Measurements from ENCODE around the gene NADK2.

The NADK2 gene

GRCh38 chr5:36178524-36178890 lies 63.2 kb downstream of the NADK2 start:
- POLR2A ChIA-PET = no interaction called here
- no peak overlapping the region for H3K27ac ChIP-seq (ENCODE audit: insufficient read depth in 1 of 2, low read depth in 1 of 2, low read length in 2 of 2, poor library complexity in 1 of 2, severe bottlenecking in 2 of 2)
- CTCF ChIA-PET = interaction anchor here (0.6 to 2.2 kb wide), 16 partner anchors 9 to 518 kb away, joined by 3 to 10 read pairs (median 4); no protein-coding TSS in a partner anchor
- H3K4me1 ChIP-seq (ENCODE audit: control extremely low read depth in 1 of 4, control insufficient read depth in 4 of 4, insufficient read depth in 4 of 4, low read length in 3 of 4) = no peaks in the 10 kb centered on the region
- H3K9me3 ChIP-seq (ENCODE audit: control extremely low read depth in 1 of 5, control insufficient read depth in 4 of 5, insufficient read depth in 2 of 5, low read depth in 1 of 5, low read length in 4 of 5) = no peaks in the 10 kb centered on the region
- no peaks in the 10 kb centered on the region for H3K27me3 ChIP-seq (replicated peaks in 2 of 5; ENCODE audit: control insufficient read depth in 4 of 5, insufficient read depth in 5 of 5, low read length in 4 of 5)
- H3K36me3 ChIP-seq (ENCODE audit: control insufficient read depth in 4 of 4, insufficient read depth in 4 of 4, low read length in 3 of 4) = peaks cover 24 to 63% (median 47%) of the 10 kb centered on the region in 4 experiments
- no peak overlapping the region for H3K4me3 ChIP-seq (ENCODE audit: control insufficient read depth in 1 of 7, extremely low read depth in 1 of 7, insufficient read depth in 4 of 7, low read depth in 2 of 7, low read length in 6 of 7)
- DNase-seq = no peak
- WGBS (ENCODE audit: insufficient coverage) = 64% methylated on average over 2 of the region's 3 CpGs

GRCh38 chr5:36177715-36178523 lies 63.8 kb downstream of the NADK2 start:
- Histone ChIP-seq H3K4me1 (ENCODE audit: control extremely low read depth in 1 of 4, control insufficient read depth in 4 of 4, insufficient read depth in 4 of 4, low read length in 3 of 4) (no peaks in the 10 kb centered on the region), H3K27ac (ENCODE audit: insufficient read depth in 1 of 2, low read depth in 1 of 2, low read length in 2 of 2, poor library complexity in 1 of 2, severe bottlenecking in 2 of 2) (no peak overlapping the region), H3K9me3 (ENCODE audit: control extremely low read depth in 1 of 5, control insufficient read depth in 4 of 5, insufficient read depth in 2 of 5, low read depth in 1 of 5, low read length in 4 of 5) (no peaks in the 10 kb centered on the region), H3K4me3 (ENCODE audit: control insufficient read depth in 1 of 7, extremely low read depth in 1 of 7, insufficient read depth in 4 of 7, low read depth in 2 of 7, low read length in 6 of 7) (no peak overlapping the region), H3K36me3 (ENCODE audit: control insufficient read depth in 4 of 4, insufficient read depth in 4 of 4, low read length in 3 of 4) (peaks cover 24 to 69% (median 50%) of the 10 kb centered on the region in 4 experiments), H3K27me3 (replicated peaks in 2 of 5; ENCODE audit: control insufficient read depth in 4 of 5, insufficient read depth in 5 of 5, low read length in 4 of 5) (no peaks in the 10 kb centered on the region)
- ChIA-PET CTCF (interaction anchor here (0.7 to 2.2 kb wide), 17 partner anchors 8 to 519 kb away, joined by 3 to 10 read pairs (median 3); partner anchors contain the start of gene RANBP3L), POLR2A (no interaction called here)
- no CpG with 5 or more reads among the region's 2 CpGs for WGBS (ENCODE audit: insufficient coverage)
- DNase-seq = peak; percentile 22 to 49 (median 40)

GRCh38 chr5:36177154-36177553 lies 64.6 kb downstream of the NADK2 start:
- no peaks in the 10 kb centered on the region for H3K9me3 ChIP-seq (ENCODE audit: control extremely low read depth in 1 of 5, control insufficient read depth in 4 of 5, insufficient read depth in 2 of 5, low read depth in 1 of 5, low read length in 4 of 5)
- H3K4me1 ChIP-seq (ENCODE audit: control extremely low read depth in 1 of 4, control insufficient read depth in 4 of 4, insufficient read depth in 4 of 4, low read length in 3 of 4) = no peaks in the 10 kb centered on the region
- H3K27me3 ChIP-seq (replicated peaks in 2 of 5; ENCODE audit: control insufficient read depth in 4 of 5, insufficient read depth in 5 of 5, low read length in 4 of 5) = no peaks in the 10 kb centered on the region
- WGBS (ENCODE audit: insufficient coverage) = no CpG with 5 or more reads among the region's 2 CpGs
- POLR2A ChIA-PET = no interaction called here
- H3K4me3 ChIP-seq (ENCODE audit: control insufficient read depth in 1 of 7, extremely low read depth in 1 of 7, insufficient read depth in 4 of 7, low read depth in 2 of 7, low read length in 6 of 7) = no peak overlapping the region
- CTCF ChIA-PET = interaction anchor here (0.7 to 2.2 kb wide), 5 partner anchors 9 to 559 kb away, joined by 3 to 6 read pairs (median 3); partner anchors contain the start of gene RANBP3L
- peaks cover 24 to 76% (median 50%) of the 10 kb centered on the region in 4 experiments for H3K36me3 ChIP-seq (ENCODE audit: control insufficient read depth in 4 of 4, insufficient read depth in 4 of 4, low read length in 3 of 4)
- H3K27ac ChIP-seq (ENCODE audit: insufficient read depth in 1 of 2, low read depth in 1 of 2, low read length in 2 of 2, poor library complexity in 1 of 2, severe bottlenecking in 2 of 2) = no peak overlapping the region
- DNase-seq = no peak

- Histone ChIP-seq H3K4me1 (ENCODE audit: control extremely low read depth in 1 of 4, control insufficient read depth in 4 of 4, insufficient read depth in 4 of 4, low read length in 3 of 4) (no peaks in the 10 kb centered on the region), H3K9me3 (ENCODE audit: control extremely low read depth in 1 of 5, control insufficient read depth in 4 of 5, insufficient read depth in 2 of 5, low read depth in 1 of 5, low read length in 4 of 5) (no peaks in the 10 kb centered on the region), H3K36me3 (ENCODE audit: control insufficient read depth in 4 of 4, insufficient read depth in 4 of 4, low read length in 3 of 4) (peaks cover 34 to 77% (median 51%) of the 10 kb centered on the region in 4 experiments), H3K4me3 (ENCODE audit: control insufficient read depth in 1 of 7, extremely low read depth in 1 of 7, insufficient read depth in 4 of 7, low read depth in 2 of 7, low read length in 6 of 7) (no peak overlapping the region), H3K27ac (ENCODE audit: insufficient read depth in 1 of 2, low read depth in 1 of 2, low read length in 2 of 2, poor library complexity in 1 of 2, severe bottlenecking in 2 of 2) (no peak overlapping the region), H3K27me3 (replicated peaks in 2 of 5; ENCODE audit: control insufficient read depth in 4 of 5, insufficient read depth in 5 of 5, low read length in 4 of 5) (no peaks in the 10 kb centered on the region)
- WGBS (ENCODE audit: insufficient coverage) = 91% methylated on average over 4 of the region's 5 CpGs
- CTCF ChIA-PET = no interaction called here
- POLR2A ChIA-PET = interaction anchor here (0.6 kb wide), 1 partner anchor 767 kb away, joined by 7 read pairs; no protein-coding TSS in a partner anchor
- no peak for DNase-seq
Measured at GRCh38 chr5:36175043-36175442, 66.7 kb downstream of the NADK2 start.

- no peaks in the 10 kb centered on the region for H3K9me3 ChIP-seq (ENCODE audit: control extremely low read depth in 1 of 5, control insufficient read depth in 4 of 5, insufficient read depth in 2 of 5, low read depth in 1 of 5, low read length in 4 of 5)
- no peak for DNase-seq
- 100% methylated on average over 2 of the region's 3 CpGs for WGBS (ENCODE audit: insufficient coverage)
- peak overlapping the region in 1 of 2 experiments; percentile 12 for H3K27ac ChIP-seq (ENCODE audit: insufficient read depth in 1 of 2, low read depth in 1 of 2, low read length in 2 of 2, poor library complexity in 1 of 2, severe bottlenecking in 2 of 2)
- peaks cover 32 to 82% (median 53%) of the 10 kb centered on the region in 4 experiments for H3K36me3 ChIP-seq (ENCODE audit: control insufficient read depth in 4 of 4, insufficient read depth in 4 of 4, low read length in 3 of 4)
- ChIA-PET POLR2A (no interaction called here), CTCF (no interaction called here)
- no peak overlapping the region for H3K4me3 ChIP-seq (ENCODE audit: control insufficient read depth in 1 of 7, extremely low read depth in 1 of 7, insufficient read depth in 4 of 7, low read depth in 2 of 7, low read length in 6 of 7)
- no peaks in the 10 kb centered on the region for H3K4me1 ChIP-seq (ENCODE audit: control extremely low read depth in 1 of 4, control insufficient read depth in 4 of 4, insufficient read depth in 4 of 4, low read length in 3 of 4)
- no peaks in the 10 kb centered on the region for H3K27me3 ChIP-seq (replicated peaks in 2 of 5; ENCODE audit: control insufficient read depth in 4 of 5, insufficient read depth in 5 of 5, low read length in 4 of 5)
Measured at GRCh38 chr5:36174119-36174518, 67.6 kb downstream of the NADK2 start.

- H3K27ac ChIP-seq (ENCODE audit: insufficient read depth in 1 of 2, low read depth in 1 of 2, low read length in 2 of 2, poor library complexity in 1 of 2, severe bottlenecking in 2 of 2) = no peak overlapping the region
- H3K4me1 ChIP-seq (ENCODE audit: control extremely low read depth in 1 of 4, control insufficient read depth in 4 of 4, insufficient read depth in 4 of 4, low read length in 3 of 4) = no peaks in the 10 kb centered on the region
- POLR2A ChIA-PET = no interaction called here
- CTCF ChIA-PET = no interaction called here
- DNase-seq = no peak
- H3K4me3 ChIP-seq (ENCODE audit: control insufficient read depth in 1 of 7, extremely low read depth in 1 of 7, insufficient read depth in 4 of 7, low read depth in 2 of 7, low read length in 6 of 7) = no peak overlapping the region
- no peaks in the 10 kb centered on the region for H3K27me3 ChIP-seq (replicated peaks in 2 of 5; ENCODE audit: control insufficient read depth in 4 of 5, insufficient read depth in 5 of 5, low read length in 4 of 5)
- peaks cover 32 to 81% (median 52%) of the 10 kb centered on the region in 4 experiments for H3K36me3 ChIP-seq (ENCODE audit: control insufficient read depth in 4 of 4, insufficient read depth in 4 of 4, low read length in 3 of 4)
- WGBS (ENCODE audit: insufficient coverage) = no CpG with 5 or more reads among the region's 2 CpGs
- H3K9me3 ChIP-seq (ENCODE audit: control extremely low read depth in 1 of 5, control insufficient read depth in 4 of 5, insufficient read depth in 2 of 5, low read depth in 1 of 5, low read length in 4 of 5) = no peaks in the 10 kb centered on the region
Measured at GRCh38 chr5:36173426-36173825, 68.3 kb downstream of the NADK2 start.

- ChIA-PET CTCF (interaction anchor here (1.5 to 1.7 kb wide), 2 partner anchors 19 to 55 kb away, joined by 4 to 6 read pairs; no protein-coding TSS in a partner anchor), POLR2A (interaction anchor here (1.0 kb wide), 1 partner anchor 11 kb away, joined by 3 read pairs; no protein-coding TSS in a partner anchor)
- Histone ChIP-seq H3K27me3 (replicated peaks in 2 of 5; ENCODE audit: control insufficient read depth in 4 of 5, insufficient read depth in 5 of 5, low read length in 4 of 5) (no peaks in the 10 kb centered on the region), H3K9me3 (ENCODE audit: control extremely low read depth in 1 of 5, control insufficient read depth in 4 of 5, insufficient read depth in 2 of 5, low read depth in 1 of 5, low read length in 4 of 5) (no peaks in the 10 kb centered on the region), H3K36me3 (ENCODE audit: control insufficient read depth in 4 of 4, insufficient read depth in 4 of 4, low read length in 3 of 4) (peaks cover 33 to 82% (median 56%) of the 10 kb centered on the region in 4 experiments), H3K4me3 (ENCODE audit: control insufficient read depth in 1 of 7, extremely low read depth in 1 of 7, insufficient read depth in 4 of 7, low read depth in 2 of 7, low read length in 6 of 7) (no peak overlapping the region), H3K4me1 (ENCODE audit: control extremely low read depth in 1 of 4, control insufficient read depth in 4 of 4, insufficient read depth in 4 of 4, low read length in 3 of 4) (no peaks in the 10 kb centered on the region), H3K27ac (ENCODE audit: insufficient read depth in 1 of 2, low read depth in 1 of 2, low read length in 2 of 2, poor library complexity in 1 of 2, severe bottlenecking in 2 of 2) (no peak overlapping the region)
- DNase-seq = no peak
- WGBS (ENCODE audit: insufficient coverage) = no CpG with 5 or more reads among the region's 1 CpG
Measured at GRCh38 chr5:36172599-36172998, 69.1 kb downstream of the NADK2 start.

All from common myeloid progenitor, CD34-positive (primary cell).